Gastrocnemius medialis (tissue), 4 donors: ENCODE data around the gene TLX2. TPM values are rescaled to one million over a fixed set of nuclear protein-coding genes. Genes with fewer than 3 reads are reported as not detected.

ENCODE experiments used
- ATAC-seq, 2 donors: fragments of 150-250 bp; one replicate each; pipeline ENCODE4 v1.9.1; 2016
- DNase-seq, 2 donors: peaks; one replicate each; pipeline ENCODE4 v3.0.0-alpha.2; 2019
- H3K27ac ChIP-seq, 4 donors: fragments of 200-600 bp; sonication (generic); 1 replicate in 1 of 4; 2 replicates in 3 of 4; pipeline ENCODE4 v1.5.1; 2016 to 2018; ENCODE audit warnings: mild to moderate bottlenecking in 2 of 4, moderate library complexity in 1 of 4
- H3K27me3 ChIP-seq, 3 donors: fragments of 200-600 bp; sonication (generic) in 2 of 3; 1 replicate in 1 of 3; 2 replicates in 2 of 3; pipeline versions ENCODE4 v1.5.1 to v1.6.0; 2016 to 2019; ENCODE audit warnings: mild to moderate bottlenecking in 1 of 3, moderate library complexity in 1 of 3
- H3K36me3 ChIP-seq, 2 donors: fragments of 200-600 bp; sonication (generic) in 1 of 2; one replicate each; pipeline ENCODE4 v1.5.1; 2017 to 2018
- H3K4me1 ChIP-seq, 2 donors: fragments of 200-600 bp; sonication (generic) in 1 of 2; one replicate each; pipeline ENCODE4 v1.5.1; 2016 to 2017; ENCODE audit warnings: mild to moderate bottlenecking in 2 of 2
- H3K4me3 ChIP-seq, 4 donors: fragments of 200-600 bp; sonication (generic) in 3 of 4; 1 replicate in 1 of 4; 2 replicates in 3 of 4; pipeline ENCODE4 v1.5.1; 2016 to 2019; ENCODE audit warnings: mild to moderate bottlenecking in 2 of 4
- H3K9me3 ChIP-seq, 3 donors: fragments of 200-600 bp; sonication (generic) in 2 of 3; 1 replicate in 1 of 3; 2 replicates in 2 of 3; pipeline ENCODE4 v1.5.1; 2016 to 2019
- CTCF ChIP-seq, 5 experiments: fragments of 450-650 bp in 3 of 5; fragments of 200-600 bp in 2 of 5; sonication (generic) in 2 of 5; IDR thresholded peaks in 4 of 5; conservative IDR thresholded peaks in 1 of 5; 1 replicate in 4 of 5; 2 replicates in 1 of 5; pipeline ENCODE4 v1.5.1; 2016 to 2019; ENCODE audit warnings: antibody characterized with exemption in 5 of 5, mild to moderate bottlenecking in 3 of 5, moderate library complexity in 3 of 5
- POLR2A ChIP-seq, 2 donors: fragments of 450-650 bp; IDR thresholded peaks; one replicate each; pipeline ENCODE4 v1.6.1; 2017; ENCODE audit warnings: antibody characterized with exemption in 2 of 2, mild to moderate bottlenecking in 2 of 2, moderate library complexity in 2 of 2
- in situ Hi-C, 4 donors: fragments of 200-750 bp; cut with MboI; loops; one replicate each; pipeline versions ENCODE4 v1.15.0 to v1.8.0; 2017; ENCODE audit warnings: low sequenced_read_pairs in 4 of 4
- intact Hi-C: fragments of 100-400 bp; cut with DNase I; formaldehyde crosslinking; loops from one replicate; pipeline ENCODE4 v1.15.1; 2023; ENCODE audit warnings: low total_unique reads
- total RNA-seq, 4 donors: library from RNA; depleted of rRNA; stranded (reverse); fragments of >200 nt; gene quantifications; one replicate each; pipeline versions ENCODE4 v1.1.0 to v1.2.3, GENCODE V29; 2016

Gene TLX2
- total RNA-seq, 4 donors from 2014 or later, result not detected

GRCh38 chr2:74528600-74529356 lies 14.5 kb downstream of the TLX2 start:
- in situ Hi-C loops (loop anchor here in 1 of 4 donors (25.0 kb wide), 1 partner anchor 1291 kb away; the partner anchor contains the start of genes CCT7 and PRADC1), intact Hi-C loops (loop anchor here (1.0 to 10.0 kb wide), 5 partner anchors 21 to 791 kb away; partner anchors contain the start of genes CCDC142, HK2, INO80B and PCGF1)
- ATAC-seq, result peak; percentile 39 to 47
- Histone ChIP-seq H3K4me3 (peak overlapping the region; percentile 80 to 100 (median 93)), H3K27ac (peak overlapping the region; percentile 84 to 94 (median 89)), H3K9me3 (no peaks in the 10 kb centered on the region), H3K27me3 (no peaks in the 10 kb centered on the region), H3K4me1 (peaks cover 19 to 28% of the 10 kb centered on the region in 2 donors), H3K36me3 (peaks cover 0 to 48% of the 10 kb centered on the region in 2 donors)
- peak in 1 of 2 donors; percentile 40 for DNase-seq
- no peak for TF ChIP-seq CTCF (IDR thresholded peaks at IDR 0.05 in 4 of 5, conservative IDR thresholded peaks at IDR 0.05 in 1 of 5)
- no peak for TF ChIP-seq POLR2A (IDR thresholded peaks at IDR 0.05)

- ATAC-seq (peak; percentile 91 to 94), DNase-seq (peak; percentile 98)
- Histone ChIP-seq H3K27me3 (no peaks in the 10 kb centered on the region), H3K9me3 (no peaks in the 10 kb centered on the region), H3K4me1 (peaks cover 19 to 28% of the 10 kb centered on the region in 2 donors), H3K27ac (peak within 1 kb of the TSS; percentile 84 to 94 (median 89)), H3K36me3 (peaks cover 0 to 48% of the 10 kb centered on the region in 2 donors), H3K4me3 (peak within 1 kb of the TSS; percentile 80 to 100 (median 93))
- TF ChIP-seq POLR2A (IDR thresholded peaks at IDR 0.05) (peak; percentile 70 to 89), CTCF (IDR thresholded peaks at IDR 0.05 in 4 of 5, conservative IDR thresholded peaks at IDR 0.05 in 1 of 5) (no peak)
- intact Hi-C loops (loop anchor here (1.0 to 10.0 kb wide), 5 partner anchors 22 to 792 kb away; partner anchors contain the start of genes CCDC142, HK2, INO80B and PCGF1), in situ Hi-C loops (loop anchor here in 2 of 4 donors (5.0 to 25.0 kb wide), 2 partner anchors 47 to 1292 kb away; partner anchors contain the start of genes CCDC142 (in 1 of the 2), CCT7 (in 1 of the 2), PRADC1 (in 1 of the 2) and TTC31 (in 1 of the 2))
Observed at GRCh38 chr2:74529357-74530238, 15.3 kb downstream of the TLX2 start, which contains the start of the genes AUP1 and HTRA2. AUP1 (minus strand) TSS chr2:74529706; CDS start chr2:74529629, 77 bp downstream. HTRA2 (plus strand) TSS chr2:74529933; CDS start chr2:74530007, 74 bp downstream.

GRCh38 chr2:74530239-74531187 lies 16.3 kb downstream of the TLX2 start:
- DNase-seq (no peak), ATAC-seq (peak; percentile 6 to 7)
- H3K27me3 ChIP-seq, result no peaks in the 10 kb centered on the region
- peak overlapping the region; percentile 84 to 94 (median 89) for H3K27ac ChIP-seq
- TF ChIP-seq CTCF (IDR thresholded peaks at IDR 0.05 in 4 of 5, conservative IDR thresholded peaks at IDR 0.05 in 1 of 5) (no peak), POLR2A (IDR thresholded peaks at IDR 0.05) (no peak)
- intact Hi-C loops (no loop called here), in situ Hi-C loops (loop anchor here in 2 of 4 donors (5.0 to 25.0 kb wide), 2 partner anchors 48 to 1293 kb away; partner anchors contain the start of genes CCDC142 (in 1 of the 2), CCT7 (in 1 of the 2), PRADC1 (in 1 of the 2) and TTC31 (in 1 of the 2))
- H3K9me3 ChIP-seq, result no peaks in the 10 kb centered on the region
- H3K4me3 ChIP-seq, result peak overlapping the region; percentile 79 to 98 (median 84)
- H3K36me3 ChIP-seq, result peaks cover 0 to 47% of the 10 kb centered on the region in 2 donors
- peaks cover 19 to 28% of the 10 kb centered on the region in 2 donors for H3K4me1 ChIP-seq
